CD4-positive, alpha-beta T cell treated with Interleukin-10 for 1 hour (primary cell): ENCODE measurements around the gene TMPRSS9.
"Not testable (repeated sequence)": the region's sequence is repeated elsewhere in the genome, so short reads cannot be mapped to it uniquely, and the experiment has no call there.

Experiments used
- DNase-seq: peaks from one replicate; pipeline ENCODE4 v3.0.0-alpha.2; 2020

The TMPRSS9 gene

GRCh38 chr19:2343289-2343982 is 16.6 kb upstream of the TMPRSS9 start:
- no peak for DNase-seq

GRCh38 chr19:2344381-2344870 is 15.6 kb upstream of the TMPRSS9 start:
- no peak for DNase-seq

- DNase-seq, result no peak
These were observed 15.0 kb upstream of the TMPRSS9 start for GRCh38 chr19:2345076-2345475.

GRCh38 chr19:2345794-2346663 is 14.0 kb upstream of the TMPRSS9 start:
- DNase-seq, result no peak

- DNase-seq, result not testable (repeated sequence)
These were observed 10.2 kb upstream of the TMPRSS9 start for GRCh38 chr19:2349818-2350217.

- DNase-seq, result no peak
These were observed 9.4 kb upstream of the TMPRSS9 start for GRCh38 chr19:2350656-2351055.

- DNase-seq, result no peak
These were observed 8.5 kb upstream of the TMPRSS9 start for GRCh38 chr19:2351591-2351990.

GRCh38 chr19:2352121-2352520 is 7.9 kb upstream of the TMPRSS9 start:
- DNase-seq, result no peak

- DNase-seq, result no peak
These were observed 6.7 kb upstream of the TMPRSS9 start for GRCh38 chr19:2353159-2353886.

GRCh38 chr19:2353887-2354592 is 6.0 kb upstream of the TMPRSS9 start:
- no peak for DNase-seq

GRCh38 chr19:2354670-2355069 is 5.4 kb upstream of the TMPRSS9 start:
- no peak for DNase-seq

- DNase-seq, result no peak
These were observed 4.7 kb upstream of the TMPRSS9 start for GRCh38 chr19:2355168-2356035.

- DNase-seq, result no peak
These were observed 3.9 kb upstream of the TMPRSS9 start for GRCh38 chr19:2356036-2356646.

GRCh38 chr19:2357279-2358206 is 2.5 kb upstream of the TMPRSS9 start:
- no peak for DNase-seq

GRCh38 chr19:2358548-2359173 is 1.4 kb upstream of the TMPRSS9 start:
- DNase-seq, result no peak

- DNase-seq, result no peak
These were observed 768 bp downstream of the TMPRSS9 start for GRCh38 chr19:2360833-2361232.

GRCh38 chr19:2361246-2362045 is 1.4 kb downstream of the TMPRSS9 start:
- no peak for DNase-seq
